ENCODE data around the gene NTN1.

NTN1 gene

DNA sequence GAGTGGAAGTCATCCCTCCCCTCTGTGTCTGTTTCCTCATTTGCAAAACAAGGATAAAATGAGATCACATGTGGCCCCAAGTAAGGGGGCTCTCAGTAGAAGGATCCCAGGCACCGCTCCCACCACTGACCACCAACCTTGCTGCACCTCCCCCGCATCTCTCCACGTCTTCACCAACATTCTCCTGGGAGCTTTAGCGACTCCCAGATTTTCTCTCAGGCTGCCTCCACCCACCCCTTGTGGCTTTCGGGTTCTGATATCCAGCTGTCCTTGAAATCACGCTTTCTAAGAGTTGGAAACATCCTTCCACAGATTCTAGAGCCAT, 16.4 kb upstream of the NTN1 start:
- FAIRE-seq (no peak), DNase-seq (ENCODE audit: low spot score) (no peak)

DNA sequence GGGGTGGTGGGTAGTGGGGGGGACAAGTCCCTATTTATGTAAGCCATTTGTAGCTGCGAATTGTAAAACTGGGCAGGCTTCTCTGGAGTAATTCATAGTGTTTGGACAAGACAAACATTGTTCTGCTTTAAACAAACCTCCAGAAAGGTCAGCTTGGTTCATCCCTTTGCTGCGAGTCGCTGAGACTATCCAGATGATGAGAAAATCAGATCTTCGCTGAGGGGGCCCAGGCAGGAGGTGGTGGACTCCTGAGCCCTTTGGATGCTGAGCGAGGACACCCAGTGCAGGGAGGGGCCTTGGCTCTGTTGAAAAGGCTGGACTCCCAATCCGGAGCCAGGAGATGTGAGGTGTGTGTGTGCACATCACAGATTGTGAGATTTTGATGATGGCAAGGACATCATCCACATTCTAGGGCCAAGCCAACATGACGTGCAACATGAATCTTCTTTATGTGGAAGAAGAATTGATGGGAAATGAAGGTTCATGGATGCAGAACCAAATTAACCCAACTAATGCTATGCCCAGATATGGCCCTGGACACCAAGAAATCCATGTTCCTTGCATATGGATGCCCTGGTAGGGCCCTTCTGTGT, 15.0 kb upstream of the NTN1 start:
- no peak for DNase-seq (ENCODE audit: low spot score)
- FAIRE-seq, result no peak

DNA sequence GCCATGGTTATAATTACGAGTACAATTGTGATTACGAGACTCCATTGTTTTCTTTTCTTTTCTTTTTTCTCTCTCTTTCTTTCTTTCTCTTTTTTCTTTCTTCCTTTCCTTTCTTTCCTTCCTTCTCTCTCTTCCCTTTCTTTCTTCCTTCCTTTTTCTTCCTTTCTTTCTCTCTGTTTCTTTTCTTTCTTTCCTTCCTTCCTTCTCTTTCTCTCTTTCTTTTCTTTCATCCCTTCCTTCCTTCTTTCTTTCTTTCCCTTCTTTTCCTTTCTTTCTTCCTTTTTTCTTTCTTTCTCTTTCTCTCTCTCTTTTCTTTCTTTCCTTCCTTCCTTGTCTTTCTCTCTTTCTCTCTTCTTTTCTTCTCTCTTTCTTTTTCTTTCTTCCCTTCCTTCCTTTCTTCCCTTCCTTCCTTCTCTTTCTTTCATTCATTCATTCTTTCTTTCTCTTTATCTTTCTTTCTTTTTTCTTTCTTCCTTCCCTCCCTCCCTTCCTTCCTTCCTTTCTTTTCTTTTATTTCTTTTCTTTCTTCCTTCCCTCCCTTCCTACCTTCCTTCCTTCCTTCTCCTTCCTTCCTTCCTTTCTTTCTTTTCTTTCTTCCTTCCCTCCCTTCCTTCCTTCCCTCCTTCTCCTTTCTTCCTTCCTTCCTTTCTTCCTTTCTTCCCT, 14.1 kb upstream of the NTN1 start:
- FAIRE-seq, result no peak

DNA sequence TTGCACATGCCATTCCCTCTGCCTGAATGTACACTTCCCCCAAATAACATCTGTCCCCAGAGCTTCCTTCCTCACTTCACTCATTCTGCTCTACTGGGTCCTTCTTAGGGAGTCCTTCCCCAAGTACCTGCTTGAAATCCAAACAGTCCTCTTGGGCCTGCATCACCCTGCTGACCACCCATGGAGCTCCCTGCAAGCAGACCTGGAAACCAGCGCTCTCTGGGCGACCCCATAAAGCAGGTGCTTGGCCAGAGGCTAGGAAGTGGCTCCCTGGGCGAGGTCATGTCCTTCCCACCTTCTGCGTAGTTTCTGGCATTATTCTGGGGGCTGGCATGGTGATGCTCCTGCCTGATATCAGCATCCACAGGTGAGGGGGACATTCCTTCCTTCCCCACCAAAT, 12.2 kb upstream of the NTN1 start:
- DNase-seq (ENCODE audit: low spot score), result no peak

More for the DNA sequence above, 14.1 kb upstream of the NTN1 start:
- DNase-seq (ENCODE audit: low spot score), result no peak

DNA sequence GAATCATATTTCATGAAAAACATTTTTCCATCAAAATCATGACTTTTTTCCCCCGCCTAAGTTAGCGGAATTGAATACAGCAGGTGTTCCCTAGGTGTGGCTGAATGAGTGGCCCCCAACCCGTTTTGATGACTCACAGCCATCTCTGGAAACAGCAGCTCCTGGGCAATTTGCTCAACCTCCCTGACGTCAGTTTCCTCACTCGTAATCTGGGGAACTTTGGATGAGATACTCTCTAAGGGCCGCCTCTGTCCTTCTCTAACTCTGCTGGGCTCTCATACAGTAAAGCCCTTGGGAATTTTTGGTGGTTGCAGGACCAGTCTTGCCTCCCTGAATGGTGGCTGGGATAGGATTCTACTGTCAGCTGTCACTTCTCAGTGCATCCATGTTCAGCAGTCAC, 11.6 kb upstream of the NTN1 start:
- DNase-seq (ENCODE audit: low spot score) (no peak), FAIRE-seq (no peak)

More for the DNA sequence above, 12.2 kb upstream of the NTN1 start:
- FAIRE-seq, result no peak

DNA sequence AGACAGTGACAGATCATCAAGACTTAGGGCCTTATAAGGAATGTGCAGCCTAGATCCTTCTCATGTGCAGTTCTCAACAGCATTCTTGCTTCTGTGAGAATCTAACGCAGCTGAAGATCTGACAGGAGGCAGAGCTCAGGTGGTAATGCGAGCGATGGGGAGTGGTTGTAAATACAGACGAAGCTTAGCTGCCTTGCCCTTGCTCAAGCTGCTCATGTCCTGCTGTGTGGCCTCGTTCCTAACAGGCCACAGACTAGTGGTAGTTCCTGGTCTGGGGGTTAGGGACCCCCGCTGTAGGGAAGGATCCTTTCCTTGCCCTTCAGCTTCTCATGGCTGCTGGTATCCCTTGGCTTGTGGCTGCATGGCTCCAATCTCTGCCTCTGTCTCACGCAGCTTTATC, 10.3 kb upstream of the NTN1 start:
- no peak for DNase-seq (ENCODE audit: low spot score)
- no peak for FAIRE-seq

DNA sequence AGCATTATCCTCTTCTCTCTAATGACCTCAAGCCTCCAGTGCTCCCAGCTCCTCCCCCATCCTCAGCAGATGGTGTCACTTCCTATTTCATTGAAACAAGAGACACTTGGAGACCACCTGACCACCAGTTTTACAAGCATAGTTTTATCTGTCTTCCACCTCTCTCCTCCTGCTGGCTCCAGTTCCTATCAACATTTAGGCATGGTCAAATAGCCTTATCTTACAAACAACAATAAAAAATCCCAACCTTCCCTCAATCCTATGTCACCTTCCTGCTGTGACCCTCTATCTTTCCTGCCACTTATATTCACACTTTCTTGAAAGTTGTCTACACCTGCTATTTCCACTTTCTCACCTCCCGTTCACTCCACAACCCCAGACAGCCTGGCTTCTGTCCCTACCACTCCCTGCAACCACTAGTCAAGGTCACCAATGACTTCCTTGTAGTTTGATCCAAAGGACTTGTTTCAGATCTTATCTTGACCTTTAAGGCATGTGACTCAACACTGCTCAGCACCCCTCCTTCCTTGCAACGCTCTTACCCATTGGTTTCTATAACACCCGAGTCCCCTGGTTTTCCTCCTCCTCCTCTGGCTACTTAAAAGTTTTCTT, 4.3 kb upstream of the NTN1 start:
- FAIRE-seq (no peak), DNase-seq (ENCODE audit: low spot score) (no peak)

DNA sequence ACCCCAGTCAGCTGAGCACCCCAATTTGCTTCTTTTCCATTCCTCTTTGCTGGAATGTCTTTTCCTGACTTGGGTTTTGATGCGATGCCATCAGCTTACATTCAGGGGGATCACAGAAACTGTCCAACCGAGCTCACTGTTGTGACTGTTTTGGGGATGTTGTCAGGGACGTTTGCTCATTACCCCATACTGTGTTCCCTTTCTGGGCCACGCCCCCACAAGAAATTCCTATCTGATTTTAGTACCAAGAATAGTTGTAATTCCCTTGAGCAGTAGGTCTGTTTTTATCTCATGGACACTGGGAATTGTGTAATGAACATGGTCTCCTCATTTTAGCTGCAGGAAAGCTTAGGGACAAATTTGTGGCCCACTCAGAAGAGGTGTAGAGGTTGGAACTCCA, 2.6 kb upstream of the NTN1 start:
- no peak for DNase-seq (ENCODE audit: low spot score)
- FAIRE-seq, result no peak

DNA sequence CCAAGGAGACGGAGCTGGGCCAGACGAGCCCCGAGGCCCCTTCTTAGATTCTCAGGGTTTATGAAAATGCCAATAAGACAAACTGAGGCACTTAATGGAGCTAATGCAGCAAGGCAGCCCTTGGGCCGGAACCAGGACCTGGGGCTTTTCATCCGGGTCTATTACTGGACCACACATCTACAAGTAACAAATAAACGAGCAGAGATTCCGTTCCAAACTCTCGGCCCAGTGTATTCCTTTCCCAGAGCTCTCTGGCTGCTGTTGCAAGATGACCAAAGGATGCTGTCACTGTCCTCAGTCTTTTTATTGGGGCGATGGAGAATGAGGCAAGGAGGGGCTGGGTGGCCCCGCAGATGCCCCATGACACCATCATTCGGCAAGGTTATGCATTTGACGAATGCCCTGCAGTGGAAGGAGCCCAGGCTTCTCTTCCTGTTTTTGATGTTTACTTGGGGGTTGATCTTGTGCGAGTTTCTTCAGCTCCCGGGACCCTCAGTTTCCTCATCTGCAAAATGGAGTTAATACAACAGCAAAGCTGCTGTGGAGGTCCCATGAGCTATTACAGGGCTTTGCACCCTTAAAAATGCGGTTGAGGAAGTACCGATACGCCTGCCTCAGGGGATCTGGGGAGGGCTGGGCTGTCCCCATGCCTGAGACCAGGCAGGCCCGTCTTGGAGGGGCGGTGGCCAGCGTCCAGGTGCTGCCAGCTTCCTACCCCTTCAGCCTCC, 1.1 kb upstream of the NTN1 start:
- no peak for FAIRE-seq
- no peak for DNase-seq (ENCODE audit: low spot score)

DNA sequence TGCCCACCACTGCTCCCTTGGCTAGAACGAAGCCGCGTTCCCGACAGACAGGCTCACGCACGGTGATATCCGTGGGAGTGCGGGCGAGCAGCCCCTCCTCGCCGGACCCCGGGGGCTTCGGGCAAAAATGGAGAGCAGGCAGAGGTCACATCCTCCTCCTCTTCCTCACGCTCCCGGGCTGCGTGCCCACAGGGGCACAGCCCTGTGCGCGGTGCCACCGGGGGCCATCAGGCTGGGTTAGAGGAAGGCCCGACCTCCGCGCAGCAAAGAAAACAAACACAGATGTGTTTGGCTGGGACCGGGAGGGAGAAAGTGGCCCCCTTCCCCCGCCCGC, 519 bp upstream of the NTN1 start:
- FAIRE-seq (no peak), DNase-seq (ENCODE audit: low spot score) (no peak)

DNA sequence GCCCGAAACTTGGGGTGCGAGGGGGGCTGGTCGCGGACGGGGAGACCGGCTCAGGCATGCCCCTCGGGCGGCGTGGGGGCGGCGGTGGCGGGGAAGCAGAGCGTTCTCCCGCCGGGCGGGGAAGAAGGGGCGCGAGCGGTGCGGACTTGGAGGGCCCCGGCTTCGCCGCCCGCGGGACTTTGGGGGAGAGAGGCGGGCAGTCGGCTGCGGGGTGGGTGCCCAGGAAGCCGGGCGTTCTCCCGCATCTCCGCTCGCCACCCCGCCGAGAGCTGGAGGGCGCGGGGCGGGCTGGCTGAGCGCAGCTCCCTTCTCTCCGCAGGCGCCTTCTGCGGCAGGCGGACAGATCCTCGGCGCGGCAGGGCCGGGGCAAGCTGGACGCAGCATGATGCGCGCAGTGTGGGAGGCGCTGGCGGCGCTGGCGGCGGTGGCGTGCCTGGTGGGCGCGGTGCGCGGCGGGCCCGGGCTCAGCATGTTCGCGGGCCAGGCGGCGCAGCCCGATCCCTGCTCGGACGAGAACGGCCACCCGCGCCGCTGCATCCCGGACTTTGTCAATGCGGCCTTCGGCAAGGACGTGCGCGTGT, 772 bp downstream of the NTN1 start:
- FAIRE-seq (no peak), DNase-seq (ENCODE audit: low spot score) (no peak)

DNA sequence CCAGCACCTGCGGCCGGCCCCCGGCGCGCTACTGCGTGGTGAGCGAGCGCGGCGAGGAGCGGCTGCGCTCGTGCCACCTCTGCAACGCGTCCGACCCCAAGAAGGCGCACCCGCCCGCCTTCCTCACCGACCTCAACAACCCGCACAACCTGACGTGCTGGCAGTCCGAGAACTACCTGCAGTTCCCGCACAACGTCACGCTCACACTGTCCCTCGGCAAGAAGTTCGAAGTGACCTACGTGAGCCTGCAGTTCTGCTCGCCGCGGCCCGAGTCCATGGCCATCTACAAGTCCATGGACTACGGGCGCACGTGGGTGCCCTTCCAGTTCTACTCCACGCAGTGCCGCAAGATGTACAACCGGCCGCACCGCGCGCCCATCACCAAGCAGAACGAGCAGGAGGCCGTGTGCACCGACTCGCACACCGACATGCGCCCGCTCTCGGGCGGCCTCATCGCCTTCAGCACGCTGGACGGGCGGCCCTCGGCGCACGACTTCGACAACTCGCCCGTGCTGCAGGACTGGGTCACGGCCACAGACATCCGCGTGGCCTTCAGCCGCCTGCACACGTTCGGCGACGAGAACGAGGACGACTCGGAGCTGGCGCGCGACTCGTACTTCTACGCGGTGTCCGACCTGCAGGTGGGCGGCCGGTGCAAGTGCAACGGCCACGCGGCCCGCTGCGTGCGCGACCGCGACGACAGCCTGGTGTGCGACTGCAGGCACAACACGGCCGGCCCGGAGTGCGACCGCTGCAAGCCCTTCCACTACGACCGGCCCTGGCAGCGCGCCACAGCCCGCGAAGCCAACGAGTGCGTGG, 1.5 kb downstream of the NTN1 start:
- no peak for DNase-seq (ENCODE audit: low spot score)
- no peak for FAIRE-seq

DNA sequence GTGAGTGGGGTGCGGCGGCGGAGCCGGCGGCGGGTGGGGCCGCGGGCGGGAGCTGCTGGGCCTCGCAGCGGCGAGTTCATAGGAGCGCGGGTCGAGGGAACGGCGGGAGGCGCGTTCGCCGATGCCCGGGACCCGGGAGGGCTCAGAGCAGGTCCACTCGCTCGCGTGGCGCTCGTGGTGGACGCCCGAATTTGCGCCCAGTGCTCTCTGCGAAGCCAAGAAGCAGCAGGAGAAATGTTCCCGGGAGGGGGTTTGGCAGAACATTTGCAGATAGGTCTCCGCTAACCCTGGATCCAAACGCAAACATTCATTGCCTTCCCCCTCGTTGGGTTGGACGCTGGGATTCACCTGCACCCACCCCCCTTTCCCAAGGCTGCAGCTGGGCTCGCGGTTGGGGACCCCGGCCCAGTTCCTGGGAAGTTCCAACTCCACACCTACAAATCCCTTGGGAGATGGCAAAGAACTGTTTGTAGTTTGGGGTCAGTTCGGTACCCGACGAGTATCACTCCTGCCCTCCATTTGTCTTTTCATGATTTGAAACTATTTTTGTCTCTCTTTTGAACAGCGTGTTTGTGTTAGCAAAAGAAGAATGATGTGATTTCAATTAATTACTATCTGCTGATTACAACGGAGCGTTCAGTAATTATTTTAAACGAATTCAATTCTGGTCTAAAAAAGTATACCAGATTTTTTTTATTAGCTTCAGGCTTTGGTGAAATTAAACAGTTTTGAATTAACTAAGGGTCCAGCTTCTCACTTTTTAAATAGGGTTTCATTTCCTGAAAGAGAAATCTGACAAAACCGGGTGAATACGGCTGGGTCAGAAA, 2.3 kb downstream of the NTN1 start:
- DNase-seq (ENCODE audit: low spot score) (no peak), FAIRE-seq (no peak)

DNA sequence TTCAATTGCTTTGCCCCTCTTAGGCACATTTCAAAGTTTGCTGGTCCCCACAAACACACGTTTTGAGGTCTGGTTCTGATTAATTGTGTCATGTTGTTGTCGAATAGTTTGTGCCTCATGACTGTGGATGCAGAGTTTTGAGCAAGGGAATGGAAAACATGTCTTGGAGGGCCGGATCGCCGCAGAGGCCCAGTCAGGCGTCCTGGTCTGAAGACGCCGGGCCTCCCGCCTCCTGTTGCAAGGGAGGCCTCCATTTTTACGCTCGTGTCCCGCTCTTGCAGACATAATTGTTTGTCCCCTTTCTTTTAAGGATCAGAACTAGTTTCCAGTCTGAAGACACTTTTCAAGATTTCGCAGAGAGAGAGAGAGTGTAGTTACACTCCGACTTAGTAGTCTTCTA, 3.2 kb downstream of the NTN1 start:
- no peak for FAIRE-seq

DNA sequence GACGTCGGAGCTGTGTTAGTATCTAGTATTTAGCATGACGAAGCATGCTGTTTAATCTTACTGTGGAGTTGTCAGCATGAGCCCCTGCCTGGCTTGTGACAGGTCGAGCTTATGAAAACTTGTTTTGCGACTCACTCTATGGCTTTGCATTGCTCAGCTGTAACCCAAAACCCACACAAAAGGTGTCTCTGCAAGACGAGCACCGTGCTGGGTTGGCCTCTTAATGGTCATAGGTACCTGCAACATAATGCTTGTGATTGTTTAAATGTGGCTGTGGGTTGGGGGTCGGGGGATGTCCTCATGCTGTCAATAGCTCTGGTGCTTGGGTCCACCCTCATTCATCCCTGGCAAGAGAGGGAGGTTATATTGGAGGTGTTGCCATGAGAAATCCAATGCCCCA, 5.4 kb downstream of the NTN1 start:
- FAIRE-seq (no peak), DNase-seq (ENCODE audit: low spot score) (no peak)

More for the DNA sequence above, 3.2 kb downstream of the NTN1 start:
- no peak for DNase-seq (ENCODE audit: low spot score)

DNA sequence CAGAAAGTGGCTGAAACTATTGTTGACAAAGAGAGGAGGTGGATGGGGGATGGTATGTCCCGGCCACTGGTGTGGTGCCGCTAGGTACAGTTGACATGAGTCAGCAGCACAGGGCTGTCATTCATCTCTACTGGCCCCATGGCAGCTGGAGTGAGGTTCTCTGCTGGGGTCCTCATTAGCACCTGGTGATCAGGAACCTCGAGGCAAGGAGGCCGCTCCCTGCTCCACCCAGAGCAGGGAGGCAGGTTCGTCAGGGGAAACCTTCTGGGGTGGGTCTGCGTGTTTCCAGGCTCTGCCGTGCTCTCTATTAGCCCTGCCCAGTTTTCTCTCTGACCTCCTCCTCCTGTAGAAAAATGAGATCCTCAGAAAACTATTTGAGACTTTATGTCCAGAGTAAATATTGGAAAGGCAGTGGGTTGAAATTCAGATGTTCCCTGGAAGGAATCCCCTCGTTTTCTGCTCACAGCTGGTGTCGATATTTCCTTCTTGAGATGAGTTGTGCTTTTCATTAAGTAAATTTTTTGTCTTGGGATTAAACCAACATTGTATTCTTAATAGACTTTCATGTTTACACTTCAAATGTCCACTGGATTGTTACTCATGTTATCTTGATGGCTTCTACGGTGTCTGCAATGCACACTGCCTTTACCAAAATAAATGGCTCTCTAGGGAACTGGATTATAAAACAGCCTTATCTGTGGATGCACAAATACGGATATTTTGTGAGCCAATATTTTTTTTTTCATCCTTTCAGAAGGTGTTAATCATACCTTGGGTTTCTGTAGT, 7.1 kb downstream of the NTN1 start:
- DNase-seq (ENCODE audit: low spot score) (no peak), FAIRE-seq (no peak)

DNA sequence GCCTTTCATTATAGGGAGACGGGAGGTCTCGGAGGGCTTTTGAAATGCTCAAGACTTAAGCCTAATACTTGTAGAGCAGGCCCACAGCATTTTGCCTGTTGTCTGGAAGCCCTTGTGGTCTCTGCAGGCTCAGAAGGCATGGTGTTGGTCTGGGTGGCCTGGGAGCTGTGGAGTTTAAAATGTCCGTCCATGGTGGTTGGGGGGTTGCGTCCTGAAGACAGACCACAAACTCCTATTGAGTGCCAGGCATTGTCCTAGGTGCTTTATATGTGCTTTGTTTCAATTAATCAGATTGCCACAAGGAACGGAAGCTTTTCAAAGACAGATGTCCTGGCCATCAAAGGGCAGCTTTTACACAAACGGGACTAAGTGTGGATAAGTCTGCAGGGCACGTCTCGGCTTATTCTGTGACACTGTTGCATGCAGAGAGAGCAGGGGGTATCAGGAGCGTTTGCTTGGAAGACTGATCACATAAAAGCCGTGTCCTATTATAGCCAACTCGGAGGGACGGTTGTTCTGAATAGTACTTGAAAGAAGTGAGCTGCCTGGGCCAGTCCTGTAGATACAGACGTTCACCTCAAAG, 7.8 kb downstream of the NTN1 start:
- DNase-seq (ENCODE audit: low spot score) (no peak), FAIRE-seq (no peak)

DNA sequence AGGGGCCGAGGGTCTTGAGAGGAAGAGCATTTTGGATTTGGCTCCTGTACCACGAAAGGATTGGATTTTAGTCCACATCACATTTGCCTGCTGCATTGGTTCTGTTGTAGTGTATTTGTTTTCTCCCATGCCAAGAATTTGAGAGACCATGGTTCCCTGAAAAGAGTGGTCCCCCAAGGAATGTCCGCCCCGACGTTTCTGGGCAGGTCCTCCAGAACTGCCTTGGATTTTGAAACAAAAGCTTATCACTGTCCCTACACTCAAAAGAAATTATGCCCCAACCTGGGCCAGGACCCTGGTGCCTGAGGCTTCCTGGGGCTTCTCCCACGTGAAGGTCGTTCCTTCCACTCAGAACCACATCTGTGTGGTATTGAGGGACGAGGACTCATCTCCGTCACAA, 10.8 kb downstream of the NTN1 start:
- no peak for FAIRE-seq

DNA sequence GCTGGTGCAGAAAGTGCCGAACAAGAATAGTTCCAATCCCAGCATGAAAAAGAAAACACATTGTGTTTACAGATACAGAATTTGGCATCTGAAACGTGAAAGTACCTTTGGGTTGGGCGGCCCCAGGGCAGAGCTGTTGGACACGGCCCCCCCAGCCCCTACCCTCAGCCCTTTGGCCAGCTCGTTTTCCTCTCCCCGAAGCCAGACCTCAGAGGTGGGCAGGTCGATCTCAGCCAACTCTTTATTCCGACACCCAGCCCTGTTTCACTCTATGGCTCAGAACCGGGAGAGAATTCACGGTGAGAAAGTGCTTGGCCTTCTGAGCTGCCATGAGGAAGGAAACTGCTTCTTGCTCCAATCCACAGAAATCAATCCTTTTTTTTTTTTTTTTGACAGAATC, 11.3 kb downstream of the NTN1 start:
- FAIRE-seq (no peak), DNase-seq (ENCODE audit: low spot score) (no peak)

More for the DNA sequence above, 10.8 kb downstream of the NTN1 start:
- DNase-seq (ENCODE audit: low spot score), result no peak
